ENCODE data around the gene JAKMIP1. TPM values are rescaled to one million over a fixed set of nuclear protein-coding genes. Genes with fewer than 3 reads are reported as not detected.

JAKMIP1 gene
- total RNA-seq, 2 experiments from 2014 or later: 4.0 to 5.1 TPM

GRCh38 chr4:6046526-6047129, 153.7 kb downstream of the JAKMIP1 start:
- Histone ChIP-seq H3K4me3 (ENCODE audit: low read depth, low read length, poor library complexity, severe bottlenecking) (no peak overlapping the region), H3K4me2 (ENCODE audit: low read length) (no peak overlapping the region), H3K4me1 (ENCODE audit: insufficient read depth, low read length, poor library complexity, severe bottlenecking) (no peaks in the 10 kb centered on the region), H3K27ac (ENCODE audit: low read depth, low read length, poor library complexity, severe bottlenecking) (no peak overlapping the region), H3K9me3 (ENCODE audit: low read length) (no peaks in the 10 kb centered on the region), H3K79me2 (ENCODE audit: insufficient read depth, low read depth, low read length) (no peaks in the 10 kb centered on the region), H3K9me2 (ENCODE audit: insufficient read depth, low read length) (no peaks in the 10 kb centered on the region), H3K36me3 (ENCODE audit: insufficient read depth, low read length) (no peaks in the 10 kb centered on the region), H4K20me1 (ENCODE audit: insufficient read depth, low read length) (no peaks in the 10 kb centered on the region), H2AFZ (ENCODE audit: low read length) (no peak overlapping the region)
- CTCF ChIA-PET (ENCODE audit: unreplicated experiment): interaction anchor here (0.6 kb wide), 1 partner anchor 128 kb away, joined by 3 read pairs; no protein-coding TSS in a partner anchor
- POLR2A ChIA-PET: no interaction called here
- no peak for DNase-seq (ENCODE audit: low spot score)
- intact Hi-C loops (cut with micrococcal nuclease; ENCODE audit: unreplicated experiment): no loop called here
- TF ChIP-seq, protein P1, sequence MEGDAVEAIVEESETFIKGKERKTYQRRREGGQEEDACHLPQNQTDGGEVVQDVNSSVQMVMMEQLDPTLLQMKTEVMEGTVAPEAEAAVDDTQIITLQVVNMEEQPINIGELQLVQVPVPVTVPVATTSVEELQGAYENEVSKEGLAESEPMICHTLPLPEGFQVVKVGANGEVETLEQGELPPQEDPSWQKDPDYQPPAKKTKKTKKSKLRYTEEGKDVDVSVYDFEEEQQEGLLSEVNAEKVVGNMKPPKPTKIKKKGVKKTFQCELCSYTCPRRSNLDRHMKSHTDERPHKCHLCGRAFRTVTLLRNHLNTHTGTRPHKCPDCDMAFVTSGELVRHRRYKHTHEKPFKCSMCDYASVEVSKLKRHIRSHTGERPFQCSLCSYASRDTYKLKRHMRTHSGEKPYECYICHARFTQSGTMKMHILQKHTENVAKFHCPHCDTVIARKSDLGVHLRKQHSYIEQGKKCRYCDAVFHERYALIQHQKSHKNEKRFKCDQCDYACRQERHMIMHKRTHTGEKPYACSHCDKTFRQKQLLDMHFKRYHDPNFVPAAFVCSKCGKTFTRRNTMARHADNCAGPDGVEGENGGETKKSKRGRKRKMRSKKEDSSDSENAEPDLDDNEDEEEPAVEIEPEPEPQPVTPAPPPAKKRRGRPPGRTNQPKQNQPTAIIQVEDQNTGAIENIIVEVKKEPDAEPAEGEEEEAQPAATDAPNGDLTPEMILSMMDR (conservative IDR thresholded peaks at IDR 0.05; ENCODE audit: low read length): no peak
- no TSS peak for BruUV-seq (replicated peaks)

GRCh38 chr4:6044805-6045204, 155.5 kb downstream of the JAKMIP1 start:
- H3K79me2 ChIP-seq (ENCODE audit: insufficient read depth, low read depth, low read length): no peaks in the 10 kb centered on the region
- H3K36me3 ChIP-seq (ENCODE audit: insufficient read depth, low read length): no peaks in the 10 kb centered on the region
- no TSS peak for BruUV-seq (replicated peaks)
- H3K27ac ChIP-seq (ENCODE audit: low read depth, low read length, poor library complexity, severe bottlenecking): no peak overlapping the region
- no peak for DNase-seq (ENCODE audit: low spot score)
- H3K4me3 ChIP-seq (ENCODE audit: low read depth, low read length, poor library complexity, severe bottlenecking): no peak overlapping the region
- TF ChIP-seq EZH2phosphoT487 (IDR thresholded peaks at IDR 0.05; ENCODE audit: borderline replicate concordance, low read depth, low read length): no peak
- TF ChIP-seq, protein P1 (conservative IDR thresholded peaks at IDR 0.05; ENCODE audit: low read length): peak; percentile 46; the same call in 1 of the 2 replicates
- no peaks in the 10 kb centered on the region for H3K4me1 ChIP-seq (ENCODE audit: insufficient read depth, low read length, poor library complexity, severe bottlenecking)
- no peak overlapping the region for H3K4me2 ChIP-seq (ENCODE audit: low read length)
- no peaks in the 10 kb centered on the region for H3K9me3 ChIP-seq (ENCODE audit: low read length)
- H2AFZ ChIP-seq (ENCODE audit: low read length): no peak overlapping the region
- no peaks in the 10 kb centered on the region for H4K20me1 ChIP-seq (ENCODE audit: insufficient read depth, low read length)
- POLR2A ChIA-PET: no interaction called here
- intact Hi-C loops (cut with micrococcal nuclease; ENCODE audit: unreplicated experiment): no loop called here
- no peaks in the 10 kb centered on the region for H3K9me2 ChIP-seq (ENCODE audit: insufficient read depth, low read length)
- CTCF ChIA-PET (ENCODE audit: unreplicated experiment): no interaction called here

DNA sequence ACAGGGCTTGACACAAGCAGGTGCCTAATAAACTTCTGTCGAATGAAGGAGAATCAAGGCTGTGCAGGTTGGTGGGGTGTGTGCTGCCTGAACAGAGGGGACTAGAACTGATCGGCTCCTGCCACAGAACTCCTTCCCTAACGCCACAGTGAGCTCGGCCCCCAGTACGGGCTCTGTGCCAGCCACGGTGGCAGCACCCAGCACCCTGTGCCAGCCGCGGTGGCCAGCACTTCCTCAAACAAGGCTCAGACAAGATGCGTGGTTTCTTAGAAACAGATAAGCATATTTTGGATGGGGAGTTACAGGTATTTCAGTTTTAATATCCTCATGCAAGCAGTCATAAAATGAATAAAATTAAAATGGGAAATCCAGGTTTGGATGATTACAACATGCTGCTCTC, 156.1 kb downstream of the JAKMIP1 start:
- Histone ChIP-seq H3K79me2 (ENCODE audit: insufficient read depth, low read depth, low read length) (no peaks in the 10 kb centered on the region), H3K36me3 (ENCODE audit: insufficient read depth, low read length) (no peaks in the 10 kb centered on the region), H3K9me2 (ENCODE audit: insufficient read depth, low read length) (no peaks in the 10 kb centered on the region), H3K4me3 (ENCODE audit: low read depth, low read length, poor library complexity, severe bottlenecking) (no peak overlapping the region), H2AFZ (ENCODE audit: low read length) (no peak overlapping the region), H4K20me1 (ENCODE audit: insufficient read depth, low read length) (no peaks in the 10 kb centered on the region), H3K27ac (ENCODE audit: low read depth, low read length, poor library complexity, severe bottlenecking) (no peak overlapping the region), H3K9me3 (ENCODE audit: low read length) (no peaks in the 10 kb centered on the region), H3K4me1 (ENCODE audit: insufficient read depth, low read length, poor library complexity, severe bottlenecking) (no peaks in the 10 kb centered on the region), H3K4me2 (ENCODE audit: low read length) (no peak overlapping the region)
- CTCF ChIA-PET (ENCODE audit: unreplicated experiment): no interaction called here
- no peak for DNase-seq (ENCODE audit: low spot score)
- POLR2A ChIA-PET: no interaction called here
- intact Hi-C loops (cut with micrococcal nuclease; ENCODE audit: unreplicated experiment): no loop called here
- BruUV-seq (replicated peaks): no TSS peak
- TF ChIP-seq, protein P1 (conservative IDR thresholded peaks at IDR 0.05; ENCODE audit: low read length): no peak
- TF ChIP-seq EZH2phosphoT487 (IDR thresholded peaks at IDR 0.05; ENCODE audit: borderline replicate concordance, low read depth, low read length): no peak

Data from OCI-LY7 (cell line).